ENCODE data around the gene S100A8.

The S100A8 gene

GRCh38 chr1:153399401-153400055 lies 8.7 kb upstream of the S100A8 start:
- TF ChIP-seq, protein P1, sequence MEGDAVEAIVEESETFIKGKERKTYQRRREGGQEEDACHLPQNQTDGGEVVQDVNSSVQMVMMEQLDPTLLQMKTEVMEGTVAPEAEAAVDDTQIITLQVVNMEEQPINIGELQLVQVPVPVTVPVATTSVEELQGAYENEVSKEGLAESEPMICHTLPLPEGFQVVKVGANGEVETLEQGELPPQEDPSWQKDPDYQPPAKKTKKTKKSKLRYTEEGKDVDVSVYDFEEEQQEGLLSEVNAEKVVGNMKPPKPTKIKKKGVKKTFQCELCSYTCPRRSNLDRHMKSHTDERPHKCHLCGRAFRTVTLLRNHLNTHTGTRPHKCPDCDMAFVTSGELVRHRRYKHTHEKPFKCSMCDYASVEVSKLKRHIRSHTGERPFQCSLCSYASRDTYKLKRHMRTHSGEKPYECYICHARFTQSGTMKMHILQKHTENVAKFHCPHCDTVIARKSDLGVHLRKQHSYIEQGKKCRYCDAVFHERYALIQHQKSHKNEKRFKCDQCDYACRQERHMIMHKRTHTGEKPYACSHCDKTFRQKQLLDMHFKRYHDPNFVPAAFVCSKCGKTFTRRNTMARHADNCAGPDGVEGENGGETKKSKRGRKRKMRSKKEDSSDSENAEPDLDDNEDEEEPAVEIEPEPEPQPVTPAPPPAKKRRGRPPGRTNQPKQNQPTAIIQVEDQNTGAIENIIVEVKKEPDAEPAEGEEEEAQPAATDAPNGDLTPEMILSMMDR (IDR thresholded peaks at IDR 0.05; ENCODE audit: unreplicated experiment in 3 of 3) = no peak
- no peaks in the 10 kb centered on the region for H3K9me3 Mint-ChIP-seq
- H3K4me3 Mint-ChIP-seq = no peak overlapping the region
- no peak overlapping the region for H3K27ac Mint-ChIP-seq
- no peaks in the 10 kb centered on the region for H3K4me1 Mint-ChIP-seq
- H3K36me3 Mint-ChIP-seq (ENCODE audit: low read depth) = no peaks in the 10 kb centered on the region
- H3K27me3 Mint-ChIP-seq (ENCODE audit: low read depth) = peaks cover 42% of the 10 kb centered on the region

DNA sequence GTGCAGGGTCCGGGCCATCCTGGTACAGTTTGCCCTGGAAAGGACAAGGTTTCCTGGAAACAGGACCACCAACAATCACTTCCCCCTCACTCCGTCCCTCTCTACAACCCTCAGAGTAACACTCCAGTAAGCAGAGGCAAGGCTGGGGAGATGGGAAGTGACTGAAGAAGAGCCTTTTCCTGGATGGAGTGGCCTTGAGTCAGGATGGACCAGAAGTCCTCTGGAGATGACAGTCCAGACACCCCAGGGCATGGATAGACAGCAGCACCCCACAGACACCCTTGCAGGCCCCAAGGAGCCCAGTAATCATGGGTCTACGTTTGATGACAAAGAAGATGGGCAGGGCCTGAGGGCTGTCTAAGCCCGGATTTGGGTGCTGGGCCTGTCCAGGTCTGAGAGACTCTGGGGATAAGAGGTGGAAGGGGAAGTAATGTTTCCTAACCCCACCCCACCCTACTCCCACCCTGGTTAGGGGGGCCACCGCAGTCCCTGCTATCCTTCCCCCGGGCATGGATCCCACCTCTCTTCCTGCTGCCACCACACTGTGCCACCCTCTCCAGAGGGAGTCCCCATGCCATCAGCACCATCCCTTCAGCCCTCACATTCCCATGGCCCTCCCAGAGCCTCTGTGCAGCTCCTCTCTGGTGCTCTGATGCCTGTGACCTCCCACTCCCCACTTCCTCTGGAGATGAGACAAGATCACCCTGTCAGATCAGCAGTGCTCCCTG lies 7.2 kb upstream of the S100A8 start:
- peaks cover 36% of the 10 kb centered on the region for H3K27me3 Mint-ChIP-seq (ENCODE audit: low read depth)

GRCh38 chr1:153397051-153397923 lies 6.4 kb upstream of the S100A8 start:
- Mint-ChIP-seq H3K4me3 (no peak overlapping the region), H3K27me3 (ENCODE audit: low read depth) (peaks cover 41% of the 10 kb centered on the region), H3K36me3 (ENCODE audit: low read depth) (no peaks in the 10 kb centered on the region), H3K9me3 (no peaks in the 10 kb centered on the region), H3K27ac (no peak overlapping the region), H3K4me1 (no peaks in the 10 kb centered on the region)
- TF ChIP-seq, protein P1 (IDR thresholded peaks at IDR 0.05; ENCODE audit: unreplicated experiment in 3 of 3) = no peak

More for the DNA sequence above, 7.2 kb upstream of the S100A8 start:
- H3K4me1 Mint-ChIP-seq = no peaks in the 10 kb centered on the region
- no peak overlapping the region for H3K27ac Mint-ChIP-seq
- H3K36me3 Mint-ChIP-seq (ENCODE audit: low read depth) = no peaks in the 10 kb centered on the region
- TF ChIP-seq, protein P1 (IDR thresholded peaks at IDR 0.05; ENCODE audit: unreplicated experiment in 3 of 3) = no peak
- H3K4me3 Mint-ChIP-seq = no peak overlapping the region
- no peaks in the 10 kb centered on the region for H3K9me3 Mint-ChIP-seq

GRCh38 chr1:153396461-153396860 lies 5.6 kb upstream of the S100A8 start:
- Mint-ChIP-seq H3K4me1 (no peaks in the 10 kb centered on the region), H3K27ac (no peak overlapping the region), H3K4me3 (no peak overlapping the region), H3K27me3 (ENCODE audit: low read depth) (peaks cover 39% of the 10 kb centered on the region), H3K36me3 (ENCODE audit: low read depth) (no peaks in the 10 kb centered on the region), H3K9me3 (no peaks in the 10 kb centered on the region)
- TF ChIP-seq, protein P1 (IDR thresholded peaks at IDR 0.05; ENCODE audit: unreplicated experiment in 3 of 3) = no peak

DNA sequence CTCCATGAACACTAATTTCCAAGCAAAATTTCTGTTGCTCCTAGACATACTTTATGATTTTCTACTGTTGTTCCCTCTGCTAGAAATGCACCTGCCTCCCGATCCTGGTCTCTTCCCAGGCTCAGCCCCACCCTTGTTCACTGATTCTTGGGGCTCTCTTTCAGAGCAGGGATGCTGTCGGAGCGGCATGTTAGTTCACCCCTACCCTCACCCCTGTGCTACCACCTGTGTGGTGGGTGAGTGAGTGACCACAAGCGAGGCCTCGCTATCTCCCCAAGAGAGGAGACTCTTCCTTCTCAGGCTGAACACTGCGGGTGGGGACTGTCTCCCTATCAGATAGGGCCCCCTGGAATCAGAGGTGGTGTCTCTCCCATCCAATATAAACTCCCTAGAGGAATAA lies 4.9 kb upstream of the S100A8 start:
- Mint-ChIP-seq H3K4me1 (no peaks in the 10 kb centered on the region), H3K27me3 (ENCODE audit: low read depth) (peaks cover 46% of the 10 kb centered on the region), H3K4me3 (no peak overlapping the region), H3K27ac (no peak overlapping the region), H3K36me3 (ENCODE audit: low read depth) (no peaks in the 10 kb centered on the region), H3K9me3 (no peaks in the 10 kb centered on the region)
- TF ChIP-seq, protein P1 (IDR thresholded peaks at IDR 0.05; ENCODE audit: unreplicated experiment in 3 of 3) = no peak

Measured in nephron (organoid).